M059J (cell line): ENCODE data around the gene CTTN. TPM values are rescaled to one million over a fixed set of nuclear protein-coding genes. Genes with fewer than 3 reads are reported as not detected.
A peak's percentile ranks its signal among the peaks of the same experiment; 100 is the strongest.
"Not testable (repeated sequence)": the region's sequence is repeated elsewhere in the genome, so short reads cannot be mapped to it uniquely, and the experiment has no call there.

Experiments
- DNase-seq: peaks from one replicate; pipeline ENCODE4 v3.0.0-alpha.2; 2012; ENCODE audit warnings: low read depth
- total RNA-seq: library from RNA; depleted of rRNA; stranded (reverse); fragments of >200 nt; shearing (Covaris generic); gene quantifications from 2 replicates; pipeline ENCODE4 v1.2.3, GENCODE V29; 2014

CTTN gene
- total RNA-seq, 1 experiment from 2014 or later = 127 TPM

DNA sequence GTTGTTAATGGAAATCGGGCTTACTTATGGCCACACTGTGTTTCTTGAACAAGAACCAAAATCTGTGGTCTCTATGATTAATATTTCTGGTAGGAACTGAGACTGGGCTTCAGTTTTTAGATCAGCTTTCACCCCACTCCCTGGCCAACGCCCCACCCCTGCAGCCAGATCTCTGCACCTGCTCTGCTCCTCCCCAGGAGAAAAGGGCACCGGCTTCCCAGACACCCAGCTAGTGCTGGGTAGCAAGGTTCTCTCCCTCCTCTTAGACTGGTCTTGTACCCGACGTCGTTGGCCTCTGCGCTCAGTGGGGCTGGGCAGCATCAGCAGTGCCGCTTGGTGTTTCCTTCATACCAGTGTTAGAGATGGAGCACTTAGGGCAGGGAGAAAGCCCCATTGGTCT is 17.0 kb upstream of the CTTN start:
- DNase-seq = no peak

DNA sequence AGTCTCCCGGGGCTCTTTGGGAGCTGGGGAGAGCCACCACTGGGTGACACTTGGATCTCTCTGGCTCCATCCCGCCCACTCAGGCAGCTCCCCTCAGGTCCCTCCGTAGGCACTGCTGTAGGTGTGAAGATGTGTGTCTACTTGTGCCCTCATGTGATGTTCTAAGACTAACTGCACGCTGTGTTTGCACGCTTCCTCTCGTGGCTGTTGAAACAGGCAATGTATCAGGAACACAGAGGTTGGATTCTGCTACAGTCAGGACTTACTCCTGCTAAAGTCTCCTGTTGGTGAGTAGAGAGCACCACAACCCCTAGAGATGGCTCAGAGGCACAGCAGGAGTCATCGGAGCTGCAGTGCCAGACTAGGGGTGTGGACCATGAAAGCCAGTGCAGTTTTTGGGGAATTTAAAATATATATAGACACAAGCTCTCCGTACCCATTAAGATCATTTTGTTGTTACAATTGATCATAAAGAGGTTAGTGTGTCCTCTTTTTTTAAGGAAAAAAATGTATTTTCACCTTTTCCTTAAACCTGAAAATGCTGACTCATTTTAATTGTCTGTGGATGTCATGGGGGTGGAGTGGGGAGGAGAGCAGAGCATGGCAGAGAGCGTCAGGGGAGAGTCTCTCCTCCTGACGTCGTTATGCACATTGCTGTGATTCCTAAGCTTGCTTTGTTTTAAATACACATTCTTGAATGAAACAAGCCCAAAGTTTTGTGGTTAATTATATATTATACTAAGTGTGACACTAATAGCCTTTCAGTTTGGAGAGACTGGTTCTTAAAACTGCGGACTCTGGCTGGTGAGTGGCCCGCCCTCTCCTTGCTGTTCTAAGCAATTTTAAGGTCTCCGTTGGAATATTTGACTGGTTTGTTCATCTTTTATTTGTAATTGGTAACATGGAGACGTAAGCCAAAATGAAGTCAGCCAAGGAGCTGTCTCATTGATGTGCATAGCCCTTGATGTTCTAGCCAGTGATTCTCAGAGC is 16.2 kb upstream of the CTTN start:
- no peak for DNase-seq

GRCh38 chr11:70383664-70384565 is 14.4 kb upstream of the CTTN start:
- no peak for DNase-seq

DNA sequence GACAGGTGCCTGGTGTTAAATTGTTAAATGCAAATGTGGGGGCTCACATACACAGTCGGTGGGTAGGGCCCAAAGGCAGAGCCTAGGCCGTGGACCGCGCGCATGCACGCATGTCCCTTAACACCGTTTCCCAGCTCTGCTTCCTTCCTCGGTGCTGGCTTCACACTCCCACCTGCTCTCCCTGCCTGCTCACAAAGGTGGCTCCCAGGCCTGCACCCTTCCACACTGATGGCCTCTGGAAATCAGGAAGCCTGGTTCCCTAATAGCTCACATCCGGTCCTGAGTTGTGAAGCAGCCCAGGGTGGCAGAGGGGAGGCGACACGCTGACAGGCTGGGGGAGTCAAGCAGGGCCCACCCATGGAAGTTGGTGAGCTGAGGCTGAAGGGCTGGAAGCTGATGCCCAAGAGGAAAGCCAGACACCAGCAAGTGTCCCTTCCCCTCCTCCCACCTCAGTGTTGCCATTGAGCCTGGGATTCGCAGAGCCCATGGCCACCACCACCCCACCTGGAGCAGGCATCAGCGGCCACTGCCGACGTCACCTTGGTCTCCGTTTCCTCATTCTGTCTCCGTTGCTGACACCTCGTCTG is 13.7 kb upstream of the CTTN start:
- DNase-seq = no peak

DNA sequence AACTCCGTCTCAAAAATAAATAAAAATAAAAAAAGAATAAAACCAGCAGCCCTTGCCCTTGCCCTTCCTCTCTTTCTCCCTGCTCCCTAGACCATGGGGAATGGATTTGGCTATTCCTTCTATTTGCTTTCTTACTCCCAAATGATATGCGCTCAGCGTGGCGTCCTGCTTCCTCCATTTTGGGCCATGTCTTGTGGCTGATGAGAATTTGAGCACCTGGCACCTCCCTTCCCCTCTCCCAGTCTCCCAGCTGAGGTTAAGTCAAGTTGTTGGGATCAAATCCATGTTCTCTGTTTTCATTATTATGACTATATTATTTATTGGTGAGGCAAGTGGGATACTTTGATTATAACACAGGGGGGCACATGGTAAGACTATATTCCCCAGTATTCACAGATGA is 10.8 kb upstream of the CTTN start:
- DNase-seq = no peak

DNA sequence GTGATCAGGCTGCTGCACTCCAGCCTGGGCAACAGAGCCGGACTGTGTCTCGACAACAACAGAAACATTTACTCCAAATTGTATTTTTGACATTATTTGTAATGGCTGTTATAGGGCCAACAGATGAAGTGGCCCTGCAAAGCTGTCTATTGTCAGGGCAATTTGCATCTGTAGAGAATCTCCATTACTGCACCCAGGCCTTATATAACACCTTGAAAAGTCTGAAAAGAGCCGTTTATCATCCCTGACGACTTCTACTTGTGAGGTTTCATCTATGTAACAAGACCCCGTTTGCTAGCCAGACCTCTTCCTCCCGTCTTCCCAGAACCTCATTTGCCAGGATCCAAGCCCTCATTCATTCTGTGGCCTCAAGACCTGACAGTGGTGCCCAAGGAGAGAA is 9.1 kb upstream of the CTTN start:
- no peak for DNase-seq

DNA sequence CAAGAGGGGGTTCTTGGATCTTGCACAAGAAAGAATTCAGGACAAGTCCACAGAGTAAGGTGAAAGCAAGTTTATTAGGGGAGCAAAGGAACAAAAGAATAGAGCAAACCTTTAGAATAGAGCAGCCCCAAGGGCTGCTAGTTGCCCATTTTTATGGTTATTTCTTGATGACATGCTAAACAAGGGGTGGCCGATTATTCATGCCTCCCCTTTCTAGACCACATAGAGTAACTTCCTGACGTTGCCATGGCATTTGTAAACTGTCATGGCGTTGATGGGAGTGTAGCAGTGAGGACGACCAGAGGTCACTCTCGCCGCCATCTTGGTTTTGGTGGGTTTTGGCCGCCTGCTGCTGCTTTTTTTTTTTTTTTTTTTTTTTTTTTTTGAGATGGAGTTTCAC is 7.4 kb upstream of the CTTN start:
- DNase-seq = not testable (repeated sequence)

- DNase-seq = no peak
Measured at GRCh38 chr11:70394211-70394950, 3.9 kb upstream of the CTTN start.

DNA sequence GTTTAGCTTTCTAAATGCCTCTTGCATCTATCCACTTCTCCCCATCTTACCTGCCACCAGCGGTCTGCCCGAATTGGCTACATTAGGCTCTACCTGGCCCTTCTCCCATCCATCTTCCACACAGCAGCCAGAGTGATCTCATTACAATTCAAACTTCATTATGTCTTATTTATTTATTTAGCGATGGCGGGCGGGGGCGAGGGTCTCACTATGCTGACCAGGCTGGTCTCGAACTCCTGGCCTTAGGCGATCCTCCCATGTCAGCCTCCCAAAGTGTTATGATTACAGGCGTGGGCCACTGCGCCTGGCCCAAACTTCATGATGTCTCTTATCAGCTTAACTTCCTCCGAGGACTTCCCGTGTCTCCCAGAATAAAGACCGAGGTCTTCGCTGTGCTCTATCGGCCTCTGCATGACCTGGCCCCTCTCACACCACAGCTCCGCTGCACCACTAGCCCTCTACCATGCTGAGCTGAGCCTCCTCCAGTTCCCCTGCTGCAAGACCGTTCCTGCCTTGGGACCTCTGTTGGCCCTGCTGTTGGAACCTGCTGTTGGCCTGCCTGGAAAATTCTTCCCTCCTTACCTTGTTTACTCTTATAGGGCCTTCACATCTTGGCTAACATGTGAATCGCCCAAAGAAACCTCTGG is 870 bp upstream of the CTTN start:
- no peak for DNase-seq

DNA sequence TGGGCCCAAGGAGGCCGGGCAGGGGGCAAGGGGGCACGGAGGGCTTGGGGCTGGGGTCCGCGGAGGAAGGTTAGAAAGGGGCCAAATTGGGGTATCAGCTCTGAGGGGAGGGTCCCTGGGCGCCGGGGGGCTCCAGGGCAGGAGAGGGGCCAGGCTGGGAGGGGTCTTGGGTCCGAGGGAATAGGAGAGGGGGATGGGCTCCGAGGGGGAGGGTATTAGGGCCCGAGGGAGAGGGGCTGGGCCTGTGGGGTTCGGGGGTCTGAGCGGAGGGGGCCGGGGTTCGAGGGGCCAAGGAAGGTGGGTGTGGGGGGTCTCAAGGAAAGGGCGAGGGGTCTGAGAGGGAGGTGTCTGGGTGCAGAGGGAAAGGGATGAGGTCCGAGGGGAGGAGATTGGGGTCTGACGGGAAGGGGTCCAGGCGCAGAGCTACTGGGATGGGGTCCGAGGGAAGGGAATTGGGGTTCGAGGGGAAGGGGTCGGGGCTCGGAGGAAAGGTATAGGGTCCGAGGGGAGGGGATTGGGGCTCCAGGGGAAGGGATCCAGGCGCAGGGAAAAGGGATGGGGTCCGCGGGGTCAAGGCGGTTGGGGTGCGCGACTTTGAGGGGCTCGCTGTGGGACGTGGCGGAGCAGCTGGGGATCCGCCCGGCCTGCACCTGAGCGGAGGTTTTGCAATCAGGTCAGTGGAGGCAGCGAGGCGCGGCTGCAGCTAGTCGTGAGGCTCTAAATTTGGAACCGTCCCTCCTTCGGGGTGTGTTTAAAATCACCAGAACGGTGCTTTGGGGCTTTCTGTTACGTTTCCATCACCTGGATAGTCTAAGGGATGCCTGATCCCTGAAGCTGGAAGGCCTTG is 728 bp downstream of the CTTN start:
- no peak for DNase-seq

- DNase-seq = peak; percentile 98
Measured at GRCh38 chr11:70399681-70400112, 1.4 kb downstream of the CTTN start.

GRCh38 chr11:70400643-70401042 is 2.3 kb downstream of the CTTN start:
- DNase-seq = no peak

- DNase-seq = no peak
Measured at GRCh38 chr11:70402016-70402415, 3.7 kb downstream of the CTTN start.

GRCh38 chr11:70402685-70403084 is 4.4 kb downstream of the CTTN start:
- DNase-seq = no peak

DNA sequence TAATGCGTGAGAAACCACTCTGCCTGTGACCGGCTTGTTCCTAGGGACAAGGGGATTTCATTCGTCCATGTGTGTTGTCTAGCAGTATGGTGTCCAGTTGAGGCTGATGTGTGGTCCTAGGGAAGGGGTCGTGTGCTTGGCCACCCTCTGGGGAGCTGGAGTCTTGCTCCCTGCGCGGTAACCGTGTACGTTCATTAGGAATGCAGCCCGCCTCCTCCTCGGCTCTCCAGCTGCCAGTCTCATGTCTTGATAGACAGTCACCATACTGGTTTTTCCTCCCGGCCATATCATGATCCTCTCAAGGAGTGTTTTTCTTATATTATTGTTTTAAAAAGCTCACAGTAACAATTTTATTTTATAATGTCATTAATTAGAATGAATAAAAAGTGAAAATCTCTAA is 5.9 kb downstream of the CTTN start:
- DNase-seq = no peak

GRCh38 chr11:70405679-70406395 is 7.5 kb downstream of the CTTN start:
- no peak for DNase-seq

GRCh38 chr11:70407121-70407520 is 8.8 kb downstream of the CTTN start:
- DNase-seq = no peak

- no peak for DNase-seq
Measured at GRCh38 chr11:70407814-70408213, 9.5 kb downstream of the CTTN start.

GRCh38 chr11:70408326-70408725 is 10.0 kb downstream of the CTTN start:
- DNase-seq = not testable (repeated sequence)
